BLaER1 treated with 17β-estradiol and CSF1 and Interleukin-3, amounts not matched to agents 10 nM and 100 nM (cell line): Measurements from ENCODE around the gene ARHGEF28.

Experiments
- H3K27ac ChIP-seq, 11 experiments: shearing (Covaris generic); formaldehyde crosslinking; 2 replicates each; pipeline ENCODE4 v1.8.1; 2022
- H3K27me3 ChIP-seq, 11 experiments: shearing (Covaris generic); formaldehyde crosslinking; 2 replicates each; pipeline ENCODE4 v1.8.1; 2022
- H3K36me3 ChIP-seq, 11 experiments: shearing (Covaris generic); formaldehyde crosslinking; 2 replicates each; pipeline ENCODE4 v1.8.1; 2022
- H3K4me1 ChIP-seq, 10 experiments: shearing (Covaris generic); formaldehyde crosslinking; 2 replicates each; pipeline ENCODE4 v1.8.1; 2022
- H3K4me2 ChIP-seq, 11 experiments: shearing (Covaris generic); formaldehyde crosslinking; 2 replicates each; pipeline ENCODE4 v1.8.1; 2022
- H3K4me3 ChIP-seq, 10 experiments: shearing (Covaris generic); formaldehyde crosslinking; 2 replicates each; pipeline ENCODE4 v1.8.1; 2022
- H3K9ac ChIP-seq, 11 experiments: shearing (Covaris generic); formaldehyde crosslinking; 2 replicates each; pipeline ENCODE4 v1.8.1; 2022
- H3K9me3 ChIP-seq, 11 experiments: shearing (Covaris generic); formaldehyde crosslinking; replicated peaks in 1 of 11; 2 replicates each; pipeline ENCODE4 v1.8.1; 2022
- H4K20me1 ChIP-seq, 11 experiments: shearing (Covaris generic); formaldehyde crosslinking; 2 replicates each; pipeline ENCODE4 v1.8.1; 2022
- Cebpa-rat ChIP-seq, 11 experiments: shearing (Covaris generic); IDR thresholded peaks; 2 replicates each; pipeline ENCODE4 v1.8.1; 2022

Gene ARHGEF28, protein sequence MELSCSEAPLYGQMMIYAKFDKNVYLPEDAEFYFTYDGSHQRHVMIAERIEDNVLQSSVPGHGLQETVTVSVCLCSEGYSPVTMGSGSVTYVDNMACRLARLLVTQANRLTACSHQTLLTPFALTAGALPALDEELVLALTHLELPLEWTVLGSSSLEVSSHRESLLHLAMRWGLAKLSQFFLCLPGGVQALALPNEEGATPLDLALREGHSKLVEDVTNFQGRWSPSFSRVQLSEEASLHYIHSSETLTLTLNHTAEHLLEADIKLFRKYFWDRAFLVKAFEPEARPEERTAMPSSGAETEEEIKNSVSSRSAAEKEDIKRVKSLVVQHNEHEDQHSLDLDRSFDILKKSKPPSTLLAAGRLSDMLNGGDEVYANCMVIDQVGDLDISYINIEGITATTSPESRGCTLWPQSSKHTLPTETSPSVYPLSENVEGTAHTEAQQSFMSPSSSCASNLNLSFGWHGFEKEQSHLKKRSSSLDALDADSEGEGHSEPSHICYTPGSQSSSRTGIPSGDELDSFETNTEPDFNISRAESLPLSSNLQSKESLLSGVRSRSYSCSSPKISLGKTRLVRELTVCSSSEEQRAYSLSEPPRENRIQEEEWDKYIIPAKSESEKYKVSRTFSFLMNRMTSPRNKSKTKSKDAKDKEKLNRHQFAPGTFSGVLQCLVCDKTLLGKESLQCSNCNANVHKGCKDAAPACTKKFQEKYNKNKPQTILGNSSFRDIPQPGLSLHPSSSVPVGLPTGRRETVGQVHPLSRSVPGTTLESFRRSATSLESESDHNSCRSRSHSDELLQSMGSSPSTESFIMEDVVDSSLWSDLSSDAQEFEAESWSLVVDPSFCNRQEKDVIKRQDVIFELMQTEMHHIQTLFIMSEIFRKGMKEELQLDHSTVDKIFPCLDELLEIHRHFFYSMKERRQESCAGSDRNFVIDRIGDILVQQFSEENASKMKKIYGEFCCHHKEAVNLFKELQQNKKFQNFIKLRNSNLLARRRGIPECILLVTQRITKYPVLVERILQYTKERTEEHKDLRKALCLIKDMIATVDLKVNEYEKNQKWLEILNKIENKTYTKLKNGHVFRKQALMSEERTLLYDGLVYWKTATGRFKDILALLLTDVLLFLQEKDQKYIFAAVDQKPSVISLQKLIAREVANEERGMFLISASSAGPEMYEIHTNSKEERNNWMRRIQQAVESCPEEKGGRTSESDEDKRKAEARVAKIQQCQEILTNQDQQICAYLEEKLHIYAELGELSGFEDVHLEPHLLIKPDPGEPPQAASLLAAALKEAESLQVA (N-terminal part only)

DNA sequence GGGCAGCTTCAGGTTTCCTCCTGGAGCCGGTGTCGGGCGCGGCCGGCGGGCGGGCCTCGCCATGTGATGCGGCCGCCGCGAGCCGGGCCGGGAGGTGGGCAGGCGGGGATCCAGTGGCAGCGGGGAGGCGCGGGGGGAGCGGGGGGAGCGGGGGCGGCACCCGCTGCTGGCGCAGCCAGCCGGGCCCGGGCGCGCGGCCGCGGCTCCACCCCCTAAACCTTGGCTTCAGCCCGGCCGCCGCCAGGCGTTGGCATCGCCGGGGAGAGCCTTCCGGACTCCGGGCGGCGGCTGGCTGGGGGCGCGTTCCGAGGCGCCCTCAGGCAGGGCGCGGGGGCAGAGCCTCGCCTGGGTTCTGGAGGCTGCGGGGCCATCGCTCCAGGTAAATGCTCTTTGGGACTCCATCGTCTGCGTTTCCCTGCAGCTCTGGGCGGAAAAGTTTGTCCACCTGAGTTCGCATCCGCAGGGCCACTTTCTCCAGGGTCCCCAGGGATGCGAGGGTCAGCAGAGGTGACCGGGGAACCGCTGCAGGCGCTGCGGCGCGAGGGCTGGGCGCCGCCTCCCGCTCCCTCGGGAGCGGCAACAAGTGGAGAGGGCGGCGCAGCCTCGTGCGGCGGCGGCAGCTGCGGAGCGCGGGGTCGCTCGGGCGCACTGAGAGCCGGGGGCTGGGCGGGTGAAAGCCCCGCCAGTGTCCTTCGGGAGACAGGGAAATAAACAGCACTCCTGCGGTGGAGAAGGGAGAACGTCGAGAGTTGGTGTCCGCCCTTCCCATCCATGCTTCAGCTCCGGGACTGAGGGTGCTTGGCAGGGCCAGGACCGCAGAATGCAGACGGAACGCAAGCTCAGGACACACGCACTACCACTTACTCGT, at the start of gene ARHGEF28:
ARHGEF28 (plus strand) TSS at position 253 of the 868 bp plus-strand sequence. CDS start 58,656 bp downstream, outside the sequence.
- no peak for TF ChIP-seq Cebpa-rat (IDR thresholded peaks at IDR 0.05)
- H3K4me3 ChIP-seq: peak within 1 kb of the TSS; percentile 66 to 80 (median 70)
- peaks cover 8 to 17% (median 13%) of the 10 kb centered on the region in 11 experiments; a peak in 17 of 22 replicates for H3K27me3 ChIP-seq
- no peaks in the 10 kb centered on the region for H4K20me1 ChIP-seq
- H3K27ac ChIP-seq: peak within 1 kb of the TSS in 7 of 11 experiments; percentile 23 to 65 (median 47); a peak in 11 of 22 replicates
- no peaks in the 10 kb centered on the region for H3K36me3 ChIP-seq
- H3K9ac ChIP-seq: peak within 1 kb of the TSS; percentile 62 to 79 (median 72)
- peaks cover 0 to 14% (median 5%) of the 10 kb centered on the region in 10 experiments; a peak in 6 of 20 replicates for H3K4me1 ChIP-seq
- peak within 1 kb of the TSS; percentile 91 to 100 (median 98) for H3K4me2 ChIP-seq
- H3K9me3 ChIP-seq: no peaks in the 10 kb centered on the region

DNA sequence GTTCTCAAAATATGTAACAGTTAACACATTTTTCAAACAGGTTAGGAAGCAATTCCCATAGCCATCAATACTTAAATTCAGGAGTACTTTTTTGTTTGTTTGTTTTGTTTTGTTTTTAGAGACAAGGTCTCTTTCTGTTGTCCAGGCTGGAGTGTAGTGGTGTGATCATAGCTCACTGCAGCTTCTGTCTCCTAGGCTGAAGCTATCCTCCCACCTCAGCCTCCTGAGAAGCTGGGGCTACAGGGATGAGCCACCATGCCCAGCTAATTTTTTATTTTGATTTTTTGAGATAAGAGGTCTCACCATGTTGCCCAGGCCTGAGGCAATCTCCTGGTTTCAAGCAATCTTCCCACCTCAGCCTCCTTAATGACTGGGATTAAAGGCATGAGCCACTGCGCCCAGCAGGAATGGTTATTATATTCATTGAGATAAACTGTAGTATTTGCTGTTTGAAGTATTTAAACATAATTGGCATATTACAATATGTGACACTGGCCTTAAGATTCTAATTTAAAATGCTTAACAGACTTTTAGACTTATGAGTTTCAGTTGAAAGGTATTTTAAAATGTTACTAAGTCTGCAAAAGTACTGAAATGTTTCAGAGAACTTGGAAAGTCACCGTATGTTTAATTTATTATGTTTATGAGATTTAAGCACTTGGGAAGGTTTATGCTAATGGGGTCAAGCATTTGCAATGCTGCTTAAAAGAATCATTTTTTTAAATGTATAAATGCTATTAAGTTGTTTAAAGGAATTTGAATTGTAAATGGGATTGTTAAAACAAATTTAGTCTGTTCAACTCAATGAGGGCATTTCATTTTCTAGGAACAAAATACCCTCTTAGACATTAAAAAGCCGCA, 43.5 kb upstream of the ARHGEF28 start:
- Histone ChIP-seq H3K9me3 (no peaks in the 10 kb centered on the region), H3K4me2 (no peak overlapping the region; a peak in 1 of 22 replicates), H3K27me3 (no peaks in the 10 kb centered on the region), H3K9ac (no peak overlapping the region), H3K4me1 (peaks cover 0 to 5% (median 0%) of the 10 kb centered on the region in 10 experiments; a peak in 2 of 20 replicates), H3K4me3 (no peak overlapping the region), H4K20me1 (peaks cover 0 to 13% (median 0%) of the 10 kb centered on the region in 11 experiments; a peak in 1 of 22 replicates), H3K27ac (no peak overlapping the region), H3K36me3 (peaks cover 50 to 70% (median 60%) of the 10 kb centered on the region in 11 experiments)
- no peak for TF ChIP-seq Cebpa-rat (IDR thresholded peaks at IDR 0.05)

DNA sequence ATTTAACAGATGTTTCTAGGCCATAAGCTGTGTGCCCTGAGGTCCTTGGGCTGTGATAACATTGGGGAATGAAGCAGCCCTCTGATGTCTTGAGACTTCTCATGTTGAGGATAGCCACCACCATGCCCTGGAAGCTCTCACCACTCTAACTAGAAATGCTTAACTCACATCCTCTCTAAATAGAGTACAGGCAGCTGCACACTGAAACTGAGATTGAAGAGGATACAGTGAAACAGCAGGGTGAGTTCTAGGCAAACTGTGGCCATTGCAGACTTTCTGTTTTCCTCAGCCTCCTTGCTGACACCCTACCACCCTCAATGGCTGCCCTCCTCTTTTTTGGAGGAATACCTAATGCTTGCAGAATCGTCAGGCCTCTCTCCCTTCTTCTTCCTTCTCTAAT, 38.1 kb upstream of the ARHGEF28 start:
- no peaks in the 10 kb centered on the region for H3K27me3 ChIP-seq
- no peak overlapping the region for H3K4me3 ChIP-seq
- H3K9me3 ChIP-seq: no peaks in the 10 kb centered on the region
- peaks cover 0 to 13% (median 0%) of the 10 kb centered on the region in 11 experiments; a peak in 1 of 22 replicates for H4K20me1 ChIP-seq
- H3K4me1 ChIP-seq: peaks cover 0 to 5% (median 0%) of the 10 kb centered on the region in 10 experiments; a peak in 2 of 20 replicates
- H3K4me2 ChIP-seq: no peak overlapping the region
- no peak overlapping the region for H3K9ac ChIP-seq
- TF ChIP-seq Cebpa-rat (IDR thresholded peaks at IDR 0.05): no peak
- no peak overlapping the region for H3K27ac ChIP-seq
- H3K36me3 ChIP-seq: peaks cover 5 to 20% (median 11%) of the 10 kb centered on the region in 11 experiments; a peak in 15 of 22 replicates

DNA sequence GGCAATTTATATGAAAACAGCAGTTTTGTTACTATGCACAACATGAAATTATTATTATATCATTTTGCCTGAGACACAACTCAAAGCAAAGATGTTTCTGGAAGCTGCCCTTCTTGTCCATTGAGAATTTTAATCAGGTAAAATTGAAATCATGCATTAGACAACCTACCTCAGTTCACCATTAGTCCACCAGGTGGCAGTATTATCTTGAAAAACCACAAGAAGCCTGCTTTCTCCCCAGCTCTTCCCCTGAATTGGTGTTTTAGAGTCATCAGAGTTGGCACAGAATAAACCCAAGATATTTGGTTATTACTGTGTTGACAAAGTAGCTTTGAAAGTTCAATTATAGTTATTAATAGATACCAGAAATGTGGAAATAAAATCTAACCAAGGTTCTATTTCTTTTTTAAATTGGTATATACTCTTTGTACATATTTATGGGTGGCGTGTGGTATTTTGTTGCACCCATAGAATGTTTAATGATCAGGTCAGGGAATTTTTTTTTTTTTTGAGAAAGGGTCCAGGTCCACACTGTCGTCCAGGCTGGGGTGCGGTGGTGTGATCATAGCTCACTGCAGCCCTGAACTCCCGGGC, 34.8 kb upstream of the ARHGEF28 start:
- H3K9ac ChIP-seq: no peak overlapping the region
- no peaks in the 10 kb centered on the region for H3K4me1 ChIP-seq
- no peak for TF ChIP-seq Cebpa-rat (IDR thresholded peaks at IDR 0.05)
- H3K27ac ChIP-seq: no peak overlapping the region
- H3K9me3 ChIP-seq: no peaks in the 10 kb centered on the region
- H4K20me1 ChIP-seq: 0 out of 22 replicates have a peak, but pooled peaks cover 0 to 8% (median 0%) of the 10 kb centered on the region in 11 experiments
- H3K4me2 ChIP-seq: no peak overlapping the region
- no peaks in the 10 kb centered on the region; a peak in 1 of 22 replicates for H3K36me3 ChIP-seq
- no peaks in the 10 kb centered on the region for H3K27me3 ChIP-seq
- H3K4me3 ChIP-seq: no peak overlapping the region

DNA sequence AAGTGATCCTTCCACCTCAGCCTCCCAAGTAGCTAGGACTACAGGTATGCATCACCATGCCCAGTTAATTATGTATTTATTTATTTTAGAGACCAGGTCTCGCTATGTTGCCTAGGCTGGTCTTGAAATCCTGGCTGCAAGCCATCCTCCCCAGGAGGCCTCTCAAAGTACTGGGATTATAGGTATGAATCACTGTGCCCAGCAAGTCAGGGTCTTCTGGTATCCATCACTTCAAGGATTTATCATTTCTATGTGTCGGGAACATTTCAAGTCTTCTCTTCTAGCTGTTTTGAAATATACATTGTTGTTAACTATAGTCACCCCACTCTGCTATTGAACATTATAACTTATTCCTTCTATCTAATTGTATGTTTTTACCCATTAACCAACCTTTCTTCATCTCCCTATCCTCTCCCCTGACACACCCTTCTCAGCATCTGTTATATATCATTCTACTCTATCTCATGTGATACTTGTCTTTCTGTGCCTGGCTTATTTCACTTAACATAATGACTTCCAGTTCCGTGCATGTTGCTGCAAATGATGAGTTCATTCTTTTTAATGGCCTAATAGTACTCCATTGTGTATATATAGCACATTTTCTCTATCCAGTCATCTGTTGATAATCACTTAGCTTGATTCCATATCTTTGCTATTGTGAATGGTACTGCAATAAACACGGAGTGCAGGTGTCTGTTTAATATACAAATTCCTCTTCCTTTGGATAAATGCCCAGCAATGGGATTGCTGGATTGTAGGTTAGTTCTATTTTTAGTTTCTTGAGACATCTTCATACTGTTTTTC, 34.1 kb upstream of the ARHGEF28 start:
- TF ChIP-seq Cebpa-rat (IDR thresholded peaks at IDR 0.05): no peak
- Histone ChIP-seq H3K27ac (no peak overlapping the region), H4K20me1 (0 out of 22 replicates have a peak, but pooled peaks cover 0 to 5% (median 0%) of the 10 kb centered on the region in 11 experiments), H3K4me3 (no peak overlapping the region), H3K27me3 (no peaks in the 10 kb centered on the region), H3K9me3 (no peaks in the 10 kb centered on the region), H3K9ac (no peak overlapping the region), H3K36me3 (no peaks in the 10 kb centered on the region), H3K4me1 (no peaks in the 10 kb centered on the region), H3K4me2 (no peak overlapping the region)

DNA sequence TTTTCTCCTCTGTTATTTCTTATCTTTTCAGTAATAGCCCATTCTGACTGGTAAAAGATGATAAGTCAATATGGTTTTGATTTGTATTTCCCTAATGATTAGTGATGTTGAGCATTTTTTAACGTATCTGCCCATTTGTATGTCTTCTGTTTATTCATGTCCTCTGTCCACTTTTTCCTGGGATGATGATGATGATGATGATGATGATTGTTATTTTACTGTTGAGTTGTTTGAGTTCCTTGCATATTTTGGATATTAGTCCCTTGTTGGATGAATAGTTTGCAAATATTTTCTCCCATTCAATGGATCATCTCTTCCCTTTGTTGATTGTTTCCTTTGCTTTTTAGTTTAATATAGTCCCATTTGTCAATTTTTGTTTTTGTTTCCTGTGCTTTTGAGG, 33.4 kb upstream of the ARHGEF28 start:
- no peak for TF ChIP-seq Cebpa-rat (IDR thresholded peaks at IDR 0.05)
- Histone ChIP-seq H4K20me1 (0 out of 22 replicates have a peak, but pooled peaks cover 0 to 5% (median 0%) of the 10 kb centered on the region in 11 experiments), H3K27ac (no peak overlapping the region)

More for the DNA sequence above, 33.4 kb upstream of the ARHGEF28 start:
- Histone ChIP-seq H3K4me1 (no peaks in the 10 kb centered on the region), H3K4me3 (no peak overlapping the region), H3K27me3 (no peaks in the 10 kb centered on the region), H3K9me3 (no peaks in the 10 kb centered on the region), H3K9ac (no peak overlapping the region), H3K4me2 (no peak overlapping the region), H3K36me3 (no peaks in the 10 kb centered on the region)
